22Rv1 (cell line): ENCODE data around the gene MAGEC1.

Experiments used
- CTCF ChIP-seq: fragments of 450-650 bp; IDR thresholded peaks from 2 replicates; pipeline ENCODE4 v1.5.1; 2017; ENCODE audit warnings: mild to moderate bottlenecking
- ZFX ChIP-seq: fragments of 450-650 bp; IDR thresholded peaks from 2 replicates; pipeline ENCODE4 v1.6.1; 2017; ENCODE audit warnings: antibody characterized with exemption, borderline replicate concordance

- TF ChIP-seq CTCF (no peak), ZFX (no peak)
Measured at GRCh38 chrX:141857479-141857878, 46.2 kb upstream of the MAGEC1 start.
